Putamen (tissue), 1 donor: ENCODE measurements around the gene CAMK2B.
"Not testable (repeated sequence)": the region's sequence is repeated elsewhere in the genome, so short reads cannot be mapped to it uniquely, and the experiment has no call there.

Experiments used
- DNase-seq: peaks from one replicate; pipeline ENCODE4 v3.0.0-alpha.2; 2016; ENCODE audit warnings: low spot score

Gene CAMK2B

GRCh38 chr7:44189286-44189992, 136.0 kb downstream of the CAMK2B start, which contains the start of gene GCK:
Gene GCK, minus strand, starts transcription at chr7:44189439. Its CDS starts 486 bp downstream, at chr7:44188953.
- DNase-seq = no peak

GRCh38 chr7:44188480-44189225, 136.7 kb downstream of the CAMK2B start:
- no peak for DNase-seq

- no peak for DNase-seq
These were observed 137.6 kb downstream of the CAMK2B start for GRCh38 chr7:44187636-44188416.

- no peak for DNase-seq
These were observed 138.7 kb downstream of the CAMK2B start for GRCh38 chr7:44186736-44187135.

- no peak for DNase-seq
These were observed 139.7 kb downstream of the CAMK2B start for GRCh38 chr7:44185729-44186128.

- no peak for DNase-seq
These were observed 140.4 kb downstream of the CAMK2B start for GRCh38 chr7:44184873-44185446.

GRCh38 chr7:44184206-44184872, 141.1 kb downstream of the CAMK2B start:
- no peak for DNase-seq

- DNase-seq = no peak
These were observed 142.0 kb downstream of the CAMK2B start for GRCh38 chr7:44183386-44183785.

- no peak for DNase-seq
These were observed 142.6 kb downstream of the CAMK2B start for GRCh38 chr7:44182827-44183226.

- DNase-seq = no peak
These were observed 144.8 kb downstream of the CAMK2B start for GRCh38 chr7:44180631-44181030.

- peak; percentile 17 for DNase-seq
These were observed 147.7 kb downstream of the CAMK2B start for GRCh38 chr7:44177570-44178131.

- no peak for DNase-seq
These were observed 148.9 kb downstream of the CAMK2B start for GRCh38 chr7:44176486-44176885.

GRCh38 chr7:44175730-44176129, 149.7 kb downstream of the CAMK2B start:
- DNase-seq = no peak

GRCh38 chr7:44174694-44174948, 150.8 kb downstream of the CAMK2B start:
- not testable (repeated sequence) for DNase-seq

- no peak for DNase-seq
These were observed 151.3 kb downstream of the CAMK2B start for GRCh38 chr7:44173911-44174693.

GRCh38 chr7:44172803-44173424, 152.5 kb downstream of the CAMK2B start:
- DNase-seq = no peak

GRCh38 chr7:44172352-44172751, 153.0 kb downstream of the CAMK2B start:
- no peak for DNase-seq

- DNase-seq = not testable (repeated sequence)
These were observed 153.5 kb downstream of the CAMK2B start for GRCh38 chr7:44171901-44172300.

GRCh38 chr7:44167920-44168319, 157.5 kb downstream of the CAMK2B start:
- no peak for DNase-seq
